GM18519 (cell line): Measurements from ENCODE around the gene STOX2.

Experiments
- ATAC-seq: cut with Tn5 transposase; IDR thresholded peaks from one replicate; pipeline ENCODE4 v1.9.1; 2021; ENCODE audit warnings: mild to moderate bottlenecking, moderate library complexity; ENCODE audit not compliant: unreplicated experiment, low FRiP score

Gene STOX2

DNA sequence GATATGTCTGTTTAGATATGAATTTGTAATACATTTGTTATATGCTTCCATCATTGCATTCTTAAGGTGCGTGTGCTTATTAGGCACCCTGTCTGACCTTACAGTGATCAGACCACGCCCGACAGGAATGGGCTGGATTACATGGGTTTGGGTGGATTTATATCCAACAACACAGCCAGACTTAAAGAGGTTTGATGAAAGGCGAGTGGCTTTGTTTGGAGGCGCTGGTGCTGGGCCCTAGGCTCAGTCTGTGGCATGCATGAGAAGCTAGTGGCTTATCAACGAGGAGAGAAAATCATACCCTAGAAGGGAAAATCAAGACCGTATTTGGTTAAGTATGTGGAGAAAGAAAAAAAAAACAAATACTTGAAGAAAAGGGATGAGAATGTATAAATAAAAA is 80.7 kb downstream of the STOX2 start:
- no peak for ATAC-seq

DNA sequence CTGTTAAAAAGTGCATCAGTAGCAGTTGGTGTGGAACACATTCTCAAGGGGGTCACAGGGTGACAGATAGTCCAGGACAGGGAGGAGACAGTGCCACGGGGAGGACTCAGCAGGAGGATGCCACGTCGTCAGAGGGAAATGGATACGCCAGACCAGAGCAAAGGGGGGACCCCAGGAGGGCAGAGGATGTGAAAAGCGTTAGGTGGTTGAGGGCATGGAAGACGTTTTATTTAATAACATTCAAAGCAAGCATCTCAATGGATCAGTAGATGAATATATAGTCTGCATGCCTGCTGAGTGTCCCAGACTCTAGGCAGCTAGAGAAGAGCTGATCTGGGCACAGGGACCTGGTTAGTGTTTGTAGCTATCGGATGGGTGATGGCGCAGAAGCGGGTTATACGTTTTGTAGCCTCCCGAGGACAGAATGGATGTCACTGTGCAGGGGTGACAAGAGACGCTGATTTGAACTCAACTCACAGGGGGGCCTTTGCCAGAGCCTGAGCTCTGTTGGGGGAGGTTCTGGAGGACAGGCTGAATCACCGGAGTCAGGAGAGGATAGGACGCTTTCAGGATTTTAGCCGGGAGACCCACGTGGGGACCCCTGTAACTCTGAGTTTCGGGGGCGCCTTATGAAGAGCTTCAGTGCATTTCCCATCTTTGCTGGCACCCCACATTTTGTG is 81.3 kb downstream of the STOX2 start:
- ATAC-seq, result no peak

GRCh38 chr4:183986971-183987946 is 82.2 kb downstream of the STOX2 start:
- ATAC-seq, result no peak

DNA sequence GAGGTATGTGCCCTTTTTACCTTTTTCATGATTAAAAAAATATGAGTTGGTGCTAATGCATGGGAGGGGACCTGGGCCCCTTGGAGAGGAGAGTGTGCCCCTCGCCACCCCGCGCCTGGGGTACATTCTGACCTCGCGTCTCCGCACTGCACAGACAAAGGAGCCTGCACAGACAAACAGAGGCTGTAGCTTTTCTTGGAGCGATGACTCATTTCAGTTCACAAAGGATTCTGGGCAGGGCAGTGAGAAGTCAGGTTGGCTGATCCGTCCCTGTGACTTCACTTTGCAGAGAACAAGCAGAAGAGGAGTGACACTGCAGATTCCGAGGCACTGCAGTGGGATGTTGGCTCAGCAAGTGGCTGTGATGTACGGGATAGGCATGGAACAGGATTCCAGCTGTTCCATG is 82.9 kb downstream of the STOX2 start:
- no peak for ATAC-seq

DNA sequence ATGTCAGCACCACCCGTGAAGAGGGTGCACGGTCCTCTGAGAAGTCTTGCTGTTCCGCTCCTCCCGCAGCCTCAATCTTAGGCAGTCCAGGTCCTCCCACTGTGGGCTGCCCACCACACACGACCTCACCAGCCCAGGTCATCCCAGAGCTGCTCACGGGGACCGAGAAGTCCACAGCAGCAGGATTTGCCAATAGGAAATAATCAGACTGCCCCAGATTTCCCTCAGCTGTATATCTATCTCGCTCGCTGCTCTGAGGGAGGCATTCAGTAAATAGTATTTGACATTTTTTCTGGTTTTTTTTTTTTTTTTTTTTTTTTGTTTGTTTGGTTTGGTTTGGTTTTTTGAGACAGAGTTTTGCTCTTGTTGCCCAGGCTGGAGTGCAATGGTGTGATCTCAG is 83.8 kb downstream of the STOX2 start:
- ATAC-seq, result no peak

DNA sequence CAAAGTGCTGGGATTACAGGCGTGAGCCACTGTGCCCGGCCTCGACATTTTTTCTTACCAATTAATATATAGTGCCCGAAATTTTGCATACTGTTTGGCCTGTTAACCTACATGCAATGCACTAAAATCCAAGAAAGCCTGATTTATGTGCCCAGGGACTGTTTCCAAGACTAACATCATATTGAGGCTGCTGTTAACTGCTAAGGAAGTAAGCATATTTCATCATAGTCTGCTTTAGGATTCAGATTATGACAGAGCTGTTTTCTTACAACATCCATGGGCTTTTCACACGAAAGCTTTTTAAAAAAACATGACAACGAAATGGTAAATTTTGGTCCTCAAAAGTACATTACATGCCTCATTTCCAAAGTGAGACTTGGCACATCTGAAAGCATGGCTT is 84.4 kb downstream of the STOX2 start:
- ATAC-seq, result no peak

- no peak for ATAC-seq
These were observed 84.8 kb downstream of the STOX2 start for GRCh38 chr4:183989931-183990330.

GRCh38 chr4:183993676-183994075 is 88.6 kb downstream of the STOX2 start:
- no peak for ATAC-seq

DNA sequence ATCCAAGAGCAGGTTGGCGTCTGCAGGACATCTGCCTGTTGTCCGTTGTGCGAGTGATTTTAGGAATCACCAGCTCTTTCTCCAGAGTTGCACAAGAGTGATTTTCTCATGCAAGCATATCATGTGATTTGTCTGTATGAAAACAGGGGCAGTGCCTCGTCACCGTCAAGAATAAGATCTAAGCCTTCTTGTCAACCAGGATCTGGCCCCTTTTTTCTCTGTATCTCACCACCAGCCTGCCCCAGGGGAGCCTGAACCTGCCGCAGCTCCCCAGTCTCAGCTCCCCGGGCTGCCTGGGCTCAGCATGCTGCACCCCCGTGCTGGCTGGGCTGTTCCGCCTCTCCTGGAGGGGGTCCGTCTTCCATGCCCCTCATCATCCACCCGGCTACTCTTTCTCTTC is 90.5 kb downstream of the STOX2 start:
- no peak for ATAC-seq

DNA sequence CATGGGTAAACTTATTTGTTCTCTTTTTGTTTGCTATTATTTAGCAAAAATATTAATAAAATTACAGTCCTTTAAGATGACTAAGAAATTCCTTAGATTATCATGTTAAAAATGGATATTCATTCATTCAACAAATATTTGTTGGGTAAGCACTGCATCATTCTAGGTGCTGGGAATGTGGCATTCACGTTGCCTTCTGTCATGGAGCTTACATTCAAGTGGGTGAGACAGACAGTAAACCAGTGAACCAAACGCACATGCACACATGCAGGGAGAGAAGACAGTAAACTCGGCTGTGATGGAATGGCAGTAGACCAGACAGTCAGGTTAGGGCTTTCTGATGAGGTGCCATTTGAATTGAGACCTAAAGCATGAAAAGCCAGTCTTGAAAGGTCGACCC is 91.8 kb downstream of the STOX2 start:
- no peak for ATAC-seq

DNA sequence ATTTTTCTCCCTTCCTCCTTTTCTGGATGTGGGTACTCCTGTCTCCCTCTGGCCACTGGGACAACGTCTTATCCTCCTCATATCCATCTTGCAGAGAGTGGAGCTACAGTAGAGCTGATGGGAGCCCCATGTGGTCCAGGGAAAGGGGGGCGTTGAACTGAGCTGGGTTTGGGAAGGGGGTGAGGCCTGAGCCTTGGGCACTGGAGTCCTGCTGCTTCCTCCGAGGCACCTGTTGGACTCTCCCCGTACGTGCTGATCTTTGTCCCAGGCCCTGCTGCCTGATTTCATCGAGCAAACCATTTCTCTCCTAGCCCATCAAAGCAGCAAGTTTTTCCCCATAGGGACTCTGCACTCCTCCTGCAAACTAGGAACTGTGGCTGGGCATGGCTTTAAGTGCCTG is 94.3 kb downstream of the STOX2 start:
- ATAC-seq, result no peak

- no peak for ATAC-seq
These were observed 95.6 kb downstream of the STOX2 start for GRCh38 chr4:184000457-184001396.

- ATAC-seq, result no peak
These were observed 98.3 kb downstream of the STOX2 start for GRCh38 chr4:184003433-184003832.

DNA sequence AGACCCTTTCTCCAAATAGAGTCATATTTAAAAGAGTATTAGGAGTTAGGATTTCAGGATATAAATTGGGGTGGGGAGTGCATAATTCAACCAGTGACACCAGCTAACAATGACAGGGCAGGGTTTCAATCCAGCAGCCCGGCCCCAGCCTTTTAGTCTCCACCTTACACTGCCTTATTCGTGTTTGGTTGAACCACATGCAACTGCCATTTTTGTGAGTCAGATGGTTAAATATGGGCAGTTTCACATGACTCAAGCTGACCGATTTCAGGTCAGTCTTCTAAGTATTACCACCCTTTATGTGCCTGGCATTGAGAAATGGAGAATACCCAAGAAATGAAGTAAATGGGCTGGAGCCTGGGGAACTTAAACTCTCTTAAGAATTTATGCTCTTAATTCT is 102.8 kb downstream of the STOX2 start:
- no peak for ATAC-seq

DNA sequence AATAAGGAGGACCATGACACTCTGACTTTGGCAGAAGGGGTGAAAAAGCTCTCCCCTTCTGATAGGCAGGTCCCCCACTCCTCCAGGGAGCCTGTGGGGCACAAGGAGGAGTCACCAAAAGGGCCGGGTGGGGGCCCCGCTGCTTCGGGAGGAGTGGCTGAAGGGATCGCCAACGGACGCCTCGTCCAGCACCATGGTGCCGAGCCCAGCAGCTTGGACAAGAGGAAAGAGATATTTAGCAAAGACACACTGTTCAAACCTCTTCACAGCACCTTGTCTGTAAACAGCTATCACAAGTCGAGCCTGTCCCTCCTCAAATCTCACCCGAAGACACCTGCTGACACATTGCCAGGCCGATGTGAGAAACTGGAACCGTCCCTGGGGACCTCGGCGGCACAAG is 105.6 kb downstream of the STOX2 start:
- no peak for ATAC-seq

DNA sequence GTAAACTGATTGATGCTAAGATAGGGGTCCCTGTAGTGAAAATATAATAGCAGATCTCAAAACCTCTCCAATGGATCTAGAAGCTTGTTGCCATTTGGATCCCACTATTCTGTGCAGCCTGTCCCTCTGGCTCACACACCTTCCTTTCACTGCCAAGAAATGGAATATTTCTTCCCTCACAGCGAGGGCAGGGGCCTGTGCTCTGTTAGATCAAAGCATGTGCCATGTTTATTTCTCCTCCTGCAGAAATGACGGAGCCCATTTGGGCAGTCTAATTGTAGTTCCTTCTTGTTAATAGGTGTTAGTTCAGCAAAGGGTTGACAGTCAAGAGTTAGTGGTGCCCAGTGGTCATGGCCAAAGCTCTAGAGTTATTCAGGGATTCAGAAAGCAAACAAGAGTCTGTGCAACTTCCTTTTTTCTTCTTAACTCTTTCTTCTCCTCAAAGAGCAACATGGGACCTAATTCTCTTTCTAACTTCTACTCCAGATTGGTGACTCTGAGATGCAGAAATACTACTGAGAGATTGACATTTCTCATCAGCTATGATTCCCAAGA is 106.8 kb downstream of the STOX2 start:
- ATAC-seq, result no peak

- ATAC-seq, result no peak
These were observed 107.8 kb downstream of the STOX2 start for GRCh38 chr4:184012937-184013336.

GRCh38 chr4:184014301-184014700 is 109.2 kb downstream of the STOX2 start:
- ATAC-seq, result no peak

DNA sequence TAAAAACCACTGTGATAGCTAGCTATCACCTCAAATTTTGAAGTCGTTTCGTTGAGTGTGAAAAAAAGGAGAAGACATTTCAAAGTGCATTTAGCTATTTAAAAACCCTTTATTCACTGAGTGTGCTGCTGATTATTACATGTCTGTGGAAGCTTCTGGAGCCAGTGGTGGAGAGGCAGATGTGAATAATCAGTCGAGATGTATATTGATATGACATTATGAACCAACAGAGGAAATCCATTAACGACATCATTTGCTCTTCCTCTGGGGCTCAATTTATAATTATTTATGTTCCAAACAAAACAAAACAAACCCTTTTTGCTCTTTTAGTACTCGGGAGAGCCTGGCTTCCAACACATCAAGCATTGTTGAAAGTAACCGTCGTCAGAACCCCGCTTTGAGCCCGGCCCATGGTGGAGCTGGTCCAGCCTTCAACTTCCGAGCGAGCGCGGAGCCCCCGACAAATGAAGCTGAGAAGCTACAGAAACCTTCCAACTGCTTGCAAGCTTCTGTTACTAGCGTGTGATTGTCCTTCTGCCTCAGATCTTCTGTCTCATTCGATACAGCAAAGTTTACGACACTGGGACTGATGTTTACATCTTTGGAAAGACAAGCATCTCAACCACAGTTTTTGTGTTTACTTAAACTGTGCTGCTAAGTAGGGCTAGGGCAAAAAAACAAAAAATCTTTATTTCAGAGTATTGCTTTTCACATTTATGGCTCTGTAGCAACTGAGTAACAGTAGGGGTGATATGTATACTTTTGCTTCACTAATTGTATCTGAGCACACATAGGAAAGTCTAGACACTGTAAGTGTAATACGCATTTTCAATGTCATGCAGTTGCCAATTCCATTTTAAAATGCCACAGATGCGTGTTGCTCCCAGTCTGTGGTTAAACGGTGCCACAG is 111.9 kb downstream of the STOX2 start:
- ATAC-seq, result no peak
